Right atrium auricular region (tissue), 2 donors: ENCODE results near the gene ATG10. TPM values are rescaled to one million over a fixed set of nuclear protein-coding genes. Genes with fewer than 3 reads are reported as not detected.

ENCODE experiments used
- DNase-seq: peaks from one replicate; pipeline ENCODE4 v3.0.0-alpha.2; 2019; ENCODE audit warnings: low spot score
- H3K27ac ChIP-seq, 2 donors: fragments of 200-600 bp; sonication (generic); 1 replicate in 1 of 2; 2 replicates in 1 of 2; pipeline ENCODE4 v1.5.1; 2016 to 2019
- H3K27me3 ChIP-seq, 2 donors: fragments of 200-600 bp; sonication (generic); one replicate each; pipeline versions ENCODE4 v1.5.1 to v1.6.0; 2017 to 2019
- H3K36me3 ChIP-seq: fragments of 200-600 bp; sonication (generic); one replicate; pipeline ENCODE4 v1.5.1; 2016
- H3K4me1 ChIP-seq, 2 donors: fragments of 200-600 bp; sonication (generic); one replicate each; pipeline versions ENCODE4 v1.5.1 to v1.6.0; 2017 to 2019
- H3K4me3 ChIP-seq, 2 donors: fragments of 200-600 bp; sonication (generic); 1 replicate in 1 of 2; 2 replicates in 1 of 2; pipeline ENCODE4 v1.5.1; 2017 to 2019; ENCODE audit warnings: mild to moderate bottlenecking in 1 of 2, moderate library complexity in 1 of 2
- H3K9me3 ChIP-seq, 2 donors: fragments of 200-600 bp; sonication (generic); one replicate each; pipeline ENCODE4 v1.5.1; 2019
- CTCF ChIP-seq, 2 donors: fragments of 200-600 bp; sonication (generic); IDR thresholded peaks; one replicate each; pipeline ENCODE4 v1.5.1; 2019; ENCODE audit warnings: antibody characterized with exemption in 2 of 2
- total RNA-seq, 2 donors: library from RNA; depleted of rRNA; stranded (reverse); fragments of >200 nt; gene quantifications; one replicate each; pipeline ENCODE4 v1.1.0, GENCODE V29; 2016

The ATG10 gene
- total RNA-seq, 2 donors from 2014 or later = 4.2 to 5.6 TPM

GRCh38 chr5:82301190-82301589 is 329.4 kb downstream of the ATG10 start:
- no peak for TF ChIP-seq CTCF (IDR thresholded peaks at IDR 0.05)
- Histone ChIP-seq H3K36me3 (no peaks in the 10 kb centered on the region), H3K4me3 (no peak overlapping the region), H3K4me1 (no peaks in the 10 kb centered on the region), H3K27ac (no peak overlapping the region), H3K27me3 (no peaks in the 10 kb centered on the region), H3K9me3 (no peaks in the 10 kb centered on the region)
- no peak for DNase-seq

Other genes with a start within 250 kb of the ATG10 start
- gene SSBP2, start 220.9 kb upstream of the ATG10 start, total RNA-seq = 10 to 100 TPM; 29.3 to 55.1 TPM